Astrocyte of the cerebellum (primary cell): ENCODE data around the gene KCNF1.

ENCODE experiments used
- DNase-seq: peaks from one replicate; pipeline ENCODE4 v3.0.0-alpha.2; 2011; ENCODE audit warnings: low read depth
- H3K4me3 ChIP-seq: 2 replicates; pipeline ENCODE4 v1.5.1; 2011; ENCODE audit warnings: mild to moderate bottlenecking, low read depth, low read length, moderate library complexity
- CTCF ChIP-seq: IDR thresholded peaks from 2 replicates; pipeline ENCODE4 v1.5.1; 2012; ENCODE audit warnings: low read length, low read depth, moderate library complexity, mild to moderate bottlenecking; ENCODE audit errors: missing control alignments
- in situ Hi-C: cut with HindIII; loops from 2 replicates; pipeline ENCODE4 v1.10.0; 2017; ENCODE audit warnings: low sequenced_read_pairs

Gene KCNF1

DNA sequence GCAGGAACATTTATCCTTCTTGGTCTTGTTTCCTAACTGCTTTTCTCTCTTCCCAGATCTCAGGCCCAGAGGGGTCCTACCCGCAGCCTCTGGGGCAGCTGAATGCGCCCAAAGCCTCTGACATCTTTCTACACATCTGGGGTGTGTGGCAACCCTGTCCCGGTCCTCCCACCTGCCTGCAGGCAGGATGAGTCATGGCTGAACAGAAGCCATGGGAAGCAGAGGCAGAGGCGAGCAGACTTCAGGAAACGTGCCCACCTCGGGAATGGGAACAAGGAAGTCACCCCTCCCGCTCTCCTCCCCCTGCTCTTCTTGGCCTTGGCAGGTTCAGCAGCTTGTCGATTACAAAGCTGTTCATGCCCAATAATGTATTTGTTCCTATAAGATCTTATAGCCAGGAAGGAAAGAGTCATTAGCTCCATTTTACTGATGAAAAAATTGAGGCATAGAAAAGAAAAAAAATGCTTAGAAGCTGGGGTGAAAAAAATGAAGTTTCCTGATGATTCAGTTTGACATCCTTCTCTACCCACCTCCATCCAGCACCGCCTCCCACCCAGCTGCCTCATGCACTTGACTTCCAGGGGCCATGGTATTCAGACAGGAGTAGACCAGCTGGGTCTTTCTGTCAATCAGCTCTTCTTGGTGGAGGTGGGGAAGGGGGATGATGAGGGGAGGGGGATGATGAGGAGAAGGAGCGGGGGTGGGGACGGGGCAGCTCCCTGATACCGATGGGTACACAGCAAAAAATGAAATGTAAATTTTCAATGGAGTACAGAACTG lies 10.4 kb upstream of the KCNF1 start:
- no peak overlapping the region for H3K4me3 ChIP-seq
- DNase-seq = no peak
- no peak for TF ChIP-seq CTCF
- in situ Hi-C loops = loop anchor here (5.0 kb wide), 1 partner anchor 64 kb away; no protein-coding TSS in a partner anchor

GRCh38 chr2:10903861-10904210 lies 7.9 kb upstream of the KCNF1 start:
- no peak for DNase-seq
- no peak for TF ChIP-seq CTCF
- in situ Hi-C loops = loop anchor here (5.0 kb wide), 1 partner anchor 67 kb away; no protein-coding TSS in a partner anchor

DNA sequence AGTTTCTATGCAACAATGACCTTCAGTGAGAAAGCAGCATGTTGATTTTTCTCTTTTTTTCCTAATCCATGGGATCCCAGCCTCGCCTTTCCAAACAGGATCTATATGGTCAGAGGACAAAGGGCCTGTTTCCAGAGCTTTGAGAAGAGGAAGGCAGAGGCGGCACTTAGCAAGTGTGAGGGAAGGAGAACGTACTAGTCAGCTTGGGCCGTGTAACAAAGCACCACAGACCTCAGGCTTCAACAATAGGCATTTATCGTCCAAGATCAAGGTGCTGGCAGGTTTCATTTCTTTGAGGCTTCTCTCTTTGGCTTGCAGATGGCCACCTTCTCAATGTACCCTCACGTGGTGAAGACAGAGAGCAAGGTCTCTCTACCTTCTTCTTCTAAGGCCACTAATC lies 7.3 kb upstream of the KCNF1 start:
- no peak for DNase-seq
- in situ Hi-C loops = loop anchor here (5.0 kb wide), 1 partner anchor 67 kb away; no protein-coding TSS in a partner anchor
- TF ChIP-seq CTCF = no peak
- no peak overlapping the region for H3K4me3 ChIP-seq

More at GRCh38 chr2:10903861-10904210, 7.9 kb upstream of the KCNF1 start:
- no peak overlapping the region for H3K4me3 ChIP-seq

DNA sequence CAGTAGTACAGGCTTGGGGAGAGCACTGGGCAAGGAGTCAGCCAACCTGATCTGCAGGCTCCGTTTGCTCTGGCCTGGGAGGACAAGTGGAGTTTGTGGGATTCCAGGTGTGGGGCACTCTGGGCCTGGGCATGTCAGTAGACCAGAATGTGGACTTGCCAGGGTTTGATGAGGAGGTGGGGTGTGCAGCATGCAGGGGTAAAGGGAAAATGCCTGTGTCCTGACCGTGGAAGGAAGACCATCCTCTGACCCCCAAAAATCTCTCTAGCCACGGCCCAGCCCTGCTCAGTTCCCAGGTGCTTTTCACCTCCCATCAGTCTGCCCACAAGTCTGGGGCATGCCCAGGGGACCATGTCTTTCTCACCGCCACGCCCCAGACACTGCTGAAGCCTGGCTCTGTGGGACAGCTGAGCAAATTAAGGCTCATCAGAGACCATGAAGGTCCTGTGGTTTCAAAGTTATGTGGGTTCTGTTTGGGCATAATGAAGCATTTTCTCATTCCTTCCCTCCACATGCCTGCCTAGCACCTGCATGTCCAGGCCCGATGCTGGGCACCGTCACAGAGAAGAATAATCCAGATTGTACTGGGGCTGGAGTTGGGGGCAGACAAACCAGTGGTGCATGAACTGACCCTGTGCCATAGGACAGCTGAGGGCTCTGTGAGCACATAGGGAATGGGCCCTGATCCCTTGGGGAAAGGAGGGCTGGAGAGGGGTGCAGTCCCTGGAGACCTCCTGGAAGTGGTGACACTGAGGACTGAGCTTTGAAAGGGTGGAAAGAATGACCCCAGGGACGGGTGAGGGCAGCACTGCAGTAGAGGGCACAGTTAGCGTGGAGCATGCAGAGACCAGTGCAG lies 6.5 kb upstream of the KCNF1 start:
- in situ Hi-C loops = no loop called here
- DNase-seq = no peak
- no peak overlapping the region for H3K4me3 ChIP-seq
- TF ChIP-seq CTCF = no peak

- in situ Hi-C loops = no loop called here
- TF ChIP-seq CTCF = no peak
- no peak for DNase-seq
- no peak overlapping the region for H3K4me3 ChIP-seq
Measured at GRCh38 chr2:10905862-10906143, 5.9 kb upstream of the KCNF1 start.

- TF ChIP-seq CTCF = no peak
- no peak for DNase-seq
- no peak overlapping the region for H3K4me3 ChIP-seq
- in situ Hi-C loops = no loop called here
Measured at GRCh38 chr2:10906926-10907625, 4.7 kb upstream of the KCNF1 start.
